MM.1S (cell line): ENCODE data around the gene ITPR1.

ENCODE experiments used
- DNase-seq: peaks from one replicate; pipeline ENCODE4 v3.0.0-alpha.2; 2015
- H2AFZ ChIP-seq: fragments of 300-600 bp; sonication (generic); 2 replicates; pipeline ENCODE4 v1.6.0; 2016; ENCODE audit warnings: antibody characterized with exemption, low read length
- H3F3A ChIP-seq: fragments of 300-600 bp; sonication (generic); 2 replicates; pipeline ENCODE4 v1.6.1; 2016; ENCODE audit warnings: mild to moderate bottlenecking, antibody characterized with exemption, low read length, moderate library complexity, mixed read lengths; ENCODE audit not compliant: insufficient read depth
- H3K27ac ChIP-seq: fragments of 300-600 bp; sonication (generic); 2 replicates; pipeline ENCODE4 v1.5.1; 2016; ENCODE audit warnings: mild to moderate bottlenecking, low read length
- H3K27me3 ChIP-seq: fragments of 300-600 bp; sonication (generic); replicated peaks from 2 replicates; pipeline ENCODE4 v1.6.0; 2016; ENCODE audit warnings: low read length; ENCODE audit not compliant: insufficient read depth
- H3K36me3 ChIP-seq: fragments of 300-600 bp; sonication (generic); replicated peaks from 2 replicates; pipeline ENCODE4 v1.6.1; 2016; ENCODE audit warnings: mild to moderate bottlenecking, low read length, mixed read lengths; ENCODE audit not compliant: insufficient read depth
- H3K4me1 ChIP-seq: fragments of 300-600 bp; sonication (generic); 2 replicates; pipeline ENCODE4 v1.6.1; 2016; ENCODE audit warnings: low read length, mixed read lengths
- H3K4me2 ChIP-seq: fragments of 300-600 bp; sonication (generic); 2 replicates; pipeline ENCODE4 v1.6.0; 2016; ENCODE audit warnings: low read depth, low read length
- H3K4me3 ChIP-seq: fragments of 300-600 bp; sonication (generic); 2 replicates; pipeline ENCODE4 v1.5.1; 2016; ENCODE audit warnings: low read length, mixed read lengths
- H3K79me2 ChIP-seq: fragments of 300-600 bp; sonication (generic); 2 replicates; pipeline ENCODE4 v1.6.1; 2016; ENCODE audit warnings: mixed run types, low read length, mixed read lengths
- H3K9ac ChIP-seq: fragments of 300-600 bp; sonication (generic); 2 replicates; pipeline ENCODE4 v1.6.1; 2016; ENCODE audit warnings: low read length, mixed read lengths
- H3K9me2 ChIP-seq: fragments of 300-600 bp; sonication (generic); replicated peaks from 2 replicates; pipeline ENCODE4 v1.6.1; 2016; ENCODE audit warnings: mild to moderate bottlenecking, low read length, mixed read lengths; ENCODE audit not compliant: insufficient read depth
- H3K9me3 ChIP-seq: fragments of 300-600 bp; sonication (generic); replicated peaks from 2 replicates; pipeline ENCODE4 v1.6.1; 2016; ENCODE audit warnings: mild to moderate bottlenecking, low read length, mixed read lengths; ENCODE audit not compliant: insufficient read depth
- H4K20me1 ChIP-seq: fragments of 300-600 bp; sonication (generic); 2 replicates; pipeline ENCODE4 v1.6.1; 2016; ENCODE audit warnings: mild to moderate bottlenecking, low read length, moderate library complexity, mixed read lengths; ENCODE audit not compliant: insufficient read depth
- CTCF ChIP-seq: fragments of 300-600 bp; sonication (generic); IDR thresholded peaks from 2 replicates; pipeline ENCODE4 v1.5.1; 2016; ENCODE audit warnings: antibody characterized with exemption, low read length, mixed read lengths
- EZH2 ChIP-seq: fragments of 300-600 bp; sonication (generic); optimal IDR thresholded peaks from 2 replicates; pipeline ENCODE3; 2017; ENCODE audit warnings: low read depth, mild to moderate bottlenecking, antibody characterized with exemption, low read length, mixed read lengths
- EZH2phosphoT487 ChIP-seq: fragments of 300-600 bp; sonication (generic); IDR thresholded peaks from 2 replicates; pipeline ENCODE4 v1.6.1; 2018; ENCODE audit warnings: antibody characterized with exemption, low read length

The ITPR1 gene

GRCh38 chr3:4686619-4687018 lies 193.5 kb downstream of the ITPR1 start:
- Histone ChIP-seq H3K36me3 (no peaks in the 10 kb centered on the region), H3K27ac (no peak overlapping the region), H3K4me1 (no peaks in the 10 kb centered on the region), H3K9ac (no peak overlapping the region), H3K27me3 (no peaks in the 10 kb centered on the region), H3K79me2 (no peaks in the 10 kb centered on the region), H3K4me3 (no peak overlapping the region), H3K9me2 (no peaks in the 10 kb centered on the region), H4K20me1 (no peaks in the 10 kb centered on the region), H2AFZ (no peak overlapping the region), H3K4me2 (no peak overlapping the region), H3F3A (no peaks in the 10 kb centered on the region), H3K9me3 (no peaks in the 10 kb centered on the region)
- DNase-seq, result no peak
- TF ChIP-seq EZH2 (no peak), CTCF (no peak), EZH2phosphoT487 (no peak)

- H3K4me1 ChIP-seq, result no peaks in the 10 kb centered on the region
- H3K4me3 ChIP-seq, result no peak overlapping the region
- no peaks in the 10 kb centered on the region for H3K36me3 ChIP-seq
- H3K4me2 ChIP-seq, result no peak overlapping the region
- no peak overlapping the region for H3K27ac ChIP-seq
- no peaks in the 10 kb centered on the region for H3F3A ChIP-seq
- H2AFZ ChIP-seq, result no peak overlapping the region
- no peaks in the 10 kb centered on the region for H4K20me1 ChIP-seq
- H3K9me2 ChIP-seq, result no peaks in the 10 kb centered on the region
- no peaks in the 10 kb centered on the region for H3K9me3 ChIP-seq
- no peak for TF ChIP-seq EZH2phosphoT487
- TF ChIP-seq CTCF, result no peak
- TF ChIP-seq EZH2, result no peak
- H3K9ac ChIP-seq, result no peak overlapping the region
- no peaks in the 10 kb centered on the region for H3K27me3 ChIP-seq
- H3K79me2 ChIP-seq, result no peaks in the 10 kb centered on the region
- no peak for DNase-seq
Observed at GRCh38 chr3:4687167-4687566, 194.0 kb downstream of the ITPR1 start.

GRCh38 chr3:4687596-4687995 lies 194.4 kb downstream of the ITPR1 start:
- no peaks in the 10 kb centered on the region for H3K4me1 ChIP-seq
- no peaks in the 10 kb centered on the region for H3K79me2 ChIP-seq
- DNase-seq, result no peak
- H3K9me2 ChIP-seq, result no peaks in the 10 kb centered on the region
- H3K4me3 ChIP-seq, result no peak overlapping the region
- H4K20me1 ChIP-seq, result no peaks in the 10 kb centered on the region
- no peak overlapping the region for H3K9ac ChIP-seq
- H3K4me2 ChIP-seq, result no peak overlapping the region
- no peak overlapping the region for H3K27ac ChIP-seq
- TF ChIP-seq CTCF (no peak), EZH2phosphoT487 (no peak), EZH2 (no peak)
- no peak overlapping the region for H2AFZ ChIP-seq
- H3F3A ChIP-seq, result no peaks in the 10 kb centered on the region
- no peaks in the 10 kb centered on the region for H3K9me3 ChIP-seq
- H3K27me3 ChIP-seq, result no peaks in the 10 kb centered on the region
- no peaks in the 10 kb centered on the region for H3K36me3 ChIP-seq
